Right atrium auricular region (tissue), 2 donors: Measurements from ENCODE around the gene PARP1. TPM values are rescaled to one million over a fixed set of nuclear protein-coding genes. Genes with fewer than 3 reads are reported as not detected.
"Not testable (repeated sequence)": the region's sequence is repeated elsewhere in the genome, so short reads cannot be mapped to it uniquely, and the experiment has no call there.

Experiments used
- DNase-seq: peaks from one replicate; pipeline ENCODE4 v3.0.0-alpha.2; 2019; ENCODE audit warnings: low spot score
- H3K27ac ChIP-seq, 2 donors: fragments of 200-600 bp; sonication (generic); 1 replicate in 1 of 2; 2 replicates in 1 of 2; pipeline ENCODE4 v1.5.1; 2016 to 2019
- H3K27me3 ChIP-seq, 2 donors: fragments of 200-600 bp; sonication (generic); one replicate each; pipeline versions ENCODE4 v1.5.1 to v1.6.0; 2017 to 2019
- H3K36me3 ChIP-seq: fragments of 200-600 bp; sonication (generic); one replicate; pipeline ENCODE4 v1.5.1; 2016
- H3K4me1 ChIP-seq, 2 donors: fragments of 200-600 bp; sonication (generic); one replicate each; pipeline versions ENCODE4 v1.5.1 to v1.6.0; 2017 to 2019
- H3K4me3 ChIP-seq, 2 donors: fragments of 200-600 bp; sonication (generic); 1 replicate in 1 of 2; 2 replicates in 1 of 2; pipeline ENCODE4 v1.5.1; 2017 to 2019; ENCODE audit warnings: mild to moderate bottlenecking in 1 of 2, moderate library complexity in 1 of 2
- H3K9me3 ChIP-seq, 2 donors: fragments of 200-600 bp; sonication (generic); one replicate each; pipeline ENCODE4 v1.5.1; 2019
- CTCF ChIP-seq, 2 donors: fragments of 200-600 bp; sonication (generic); IDR thresholded peaks; one replicate each; pipeline ENCODE4 v1.5.1; 2019; ENCODE audit warnings: antibody characterized with exemption in 2 of 2
- total RNA-seq, 2 donors: library from RNA; depleted of rRNA; stranded (reverse); fragments of >200 nt; gene quantifications; one replicate each; pipeline ENCODE4 v1.1.0, GENCODE V29; 2016

PARP1 gene
- total RNA-seq, 2 donors from 2014 or later, result 68.0 to 70.6 TPM

- no peak for DNase-seq
- no peak overlapping the region for H3K27ac ChIP-seq
- no peak overlapping the region for H3K4me3 ChIP-seq
- TF ChIP-seq CTCF (IDR thresholded peaks at IDR 0.05), result no peak
- no peaks in the 10 kb centered on the region for H3K36me3 ChIP-seq
- no peaks in the 10 kb centered on the region for H3K27me3 ChIP-seq
- H3K4me1 ChIP-seq, result no peaks in the 10 kb centered on the region
- no peaks in the 10 kb centered on the region for H3K9me3 ChIP-seq
Observed at GRCh38 chr1:226433341-226433720, 25.4 kb upstream of the PARP1 start.

GRCh38 chr1:226432586-226433340 lies 24.9 kb upstream of the PARP1 start:
- Histone ChIP-seq H3K9me3 (no peaks in the 10 kb centered on the region), H3K27me3 (no peaks in the 10 kb centered on the region), H3K4me1 (no peaks in the 10 kb centered on the region), H3K36me3 (no peaks in the 10 kb centered on the region), H3K27ac (no peak overlapping the region), H3K4me3 (no peak overlapping the region)
- DNase-seq, result no peak
- no peak for TF ChIP-seq CTCF (IDR thresholded peaks at IDR 0.05)

GRCh38 chr1:226431898-226432297 lies 24.0 kb upstream of the PARP1 start:
- not testable (repeated sequence) for H3K4me3 ChIP-seq, H3K27me3 ChIP-seq, H3K4me1 ChIP-seq, H3K9me3 ChIP-seq, DNase-seq, H3K27ac ChIP-seq, H3K36me3 ChIP-seq

- no peak for DNase-seq
- no peak overlapping the region for H3K4me3 ChIP-seq
- H3K9me3 ChIP-seq, result no peaks in the 10 kb centered on the region
- no peaks in the 10 kb centered on the region for H3K36me3 ChIP-seq
- H3K4me1 ChIP-seq, result no peaks in the 10 kb centered on the region
- no peak for TF ChIP-seq CTCF (IDR thresholded peaks at IDR 0.05)
- H3K27ac ChIP-seq, result no peak overlapping the region
- H3K27me3 ChIP-seq, result no peaks in the 10 kb centered on the region
Observed at GRCh38 chr1:226429858-226430715, 22.2 kb upstream of the PARP1 start.

- no peak for TF ChIP-seq CTCF (IDR thresholded peaks at IDR 0.05)
- no peaks in the 10 kb centered on the region for H3K27me3 ChIP-seq
- no peak overlapping the region for H3K27ac ChIP-seq
- DNase-seq, result no peak
- no peaks in the 10 kb centered on the region for H3K9me3 ChIP-seq
- H3K4me1 ChIP-seq, result peaks cover 0 to 4% of the 10 kb centered on the region in 2 donors
- no peak overlapping the region for H3K4me3 ChIP-seq
- H3K36me3 ChIP-seq, result no peaks in the 10 kb centered on the region
Observed at GRCh38 chr1:226428791-226429461, 21.0 kb upstream of the PARP1 start.

- H3K4me1 ChIP-seq, result peaks cover 0 to 4% of the 10 kb centered on the region in 2 donors
- H3K9me3 ChIP-seq, result no peaks in the 10 kb centered on the region
- no peak overlapping the region for H3K4me3 ChIP-seq
- TF ChIP-seq CTCF (IDR thresholded peaks at IDR 0.05), result no peak
- no peak for DNase-seq
- no peaks in the 10 kb centered on the region for H3K36me3 ChIP-seq
- no peak overlapping the region for H3K27ac ChIP-seq
- H3K27me3 ChIP-seq, result no peaks in the 10 kb centered on the region
Observed at GRCh38 chr1:226428348-226428747, 20.5 kb upstream of the PARP1 start.
